ENCODE results near the gene XRCC1.

Gene XRCC1

DNA sequence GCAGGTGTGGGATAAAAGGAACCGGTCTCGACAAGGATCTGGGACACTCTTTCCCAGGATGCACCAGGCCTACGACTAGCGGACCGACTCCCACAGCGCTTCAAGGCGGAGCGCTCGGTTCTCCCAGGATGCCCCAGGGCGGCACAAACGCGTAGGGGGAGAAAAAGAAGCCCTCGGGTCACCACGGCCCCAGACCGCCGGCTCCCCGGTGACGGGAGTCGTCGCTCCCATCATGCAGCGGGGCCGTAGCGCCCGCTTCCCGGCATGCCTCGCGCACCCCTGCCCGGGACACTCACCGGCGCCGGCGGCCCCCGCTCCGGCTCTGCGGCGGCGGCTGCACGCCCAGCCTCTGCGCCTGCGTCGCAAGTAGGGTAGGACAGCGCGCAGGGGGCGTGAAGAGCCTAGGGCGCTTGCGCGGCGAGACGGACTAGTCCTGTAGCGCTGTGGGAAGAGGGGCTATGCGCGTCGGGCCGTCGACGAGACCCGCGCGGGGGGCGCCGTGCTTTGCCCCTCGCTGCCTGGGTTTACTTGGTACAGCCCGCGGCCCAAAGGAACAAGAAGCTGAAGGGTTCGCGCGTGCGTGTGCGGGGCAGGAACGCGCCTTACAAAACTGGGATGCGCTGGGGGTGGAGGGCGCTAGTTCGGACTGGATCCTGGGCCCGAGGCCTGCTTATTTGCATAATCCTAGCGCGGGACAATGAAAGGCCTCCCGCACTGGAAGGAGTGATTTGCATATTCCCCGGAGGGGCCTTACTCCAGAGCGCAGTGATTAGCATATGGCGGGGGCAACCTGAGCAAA is 44.1 kb upstream of the XRCC1 start, which contains the start of gene ZNF428 (continued):
- TF ChIP-seq, protein P1, sequence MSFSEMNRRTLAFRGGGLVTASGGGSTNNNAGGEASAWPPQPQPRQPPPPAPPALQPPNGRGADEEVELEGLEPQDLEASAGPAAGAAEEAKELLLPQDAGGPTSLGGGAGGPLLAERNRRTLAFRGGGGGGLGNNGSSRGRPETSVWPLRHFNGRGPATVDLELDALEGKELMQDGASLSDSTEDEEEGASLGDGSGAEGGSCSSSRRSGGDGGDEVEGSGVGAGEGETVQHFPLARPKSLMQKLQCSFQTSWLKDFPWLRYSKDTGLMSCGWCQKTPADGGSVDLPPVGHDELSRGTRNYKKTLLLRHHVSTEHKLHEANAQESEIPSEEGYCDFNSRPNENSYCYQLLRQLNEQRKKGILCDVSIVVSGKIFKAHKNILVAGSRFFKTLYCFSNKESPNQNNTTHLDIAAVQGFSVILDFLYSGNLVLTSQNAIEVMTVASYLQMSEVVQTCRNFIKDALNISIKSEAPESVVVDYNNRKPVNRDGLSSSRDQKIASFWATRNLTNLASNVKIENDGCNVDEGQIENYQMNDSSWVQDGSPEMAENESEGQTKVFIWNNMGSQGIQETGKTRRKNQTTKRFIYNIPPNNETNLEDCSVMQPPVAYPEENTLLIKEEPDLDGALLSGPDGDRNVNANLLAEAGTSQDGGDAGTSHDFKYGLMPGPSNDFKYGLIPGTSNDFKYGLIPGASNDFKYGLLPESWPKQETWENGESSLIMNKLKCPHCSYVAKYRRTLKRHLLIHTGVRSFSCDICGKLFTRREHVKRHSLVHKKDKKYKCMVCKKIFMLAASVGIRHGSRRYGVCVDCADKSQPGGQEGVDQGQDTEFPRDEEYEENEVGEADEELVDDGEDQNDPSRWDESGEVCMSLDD (tag by site-specific recombination; IDR thresholded peaks at IDR 0.05) = peak; percentile 11
- TF ChIP-seq ZNF670 (tag by site-specific recombination; IDR thresholded peaks at IDR 0.05; ENCODE audit: low read depth) = no peak
- no peak for TF ChIP-seq ZNF292 (tag by site-specific recombination; IDR thresholded peaks at IDR 0.05; ENCODE audit: borderline replicate concordance, low read depth)
- TF ChIP-seq, protein P2, sequence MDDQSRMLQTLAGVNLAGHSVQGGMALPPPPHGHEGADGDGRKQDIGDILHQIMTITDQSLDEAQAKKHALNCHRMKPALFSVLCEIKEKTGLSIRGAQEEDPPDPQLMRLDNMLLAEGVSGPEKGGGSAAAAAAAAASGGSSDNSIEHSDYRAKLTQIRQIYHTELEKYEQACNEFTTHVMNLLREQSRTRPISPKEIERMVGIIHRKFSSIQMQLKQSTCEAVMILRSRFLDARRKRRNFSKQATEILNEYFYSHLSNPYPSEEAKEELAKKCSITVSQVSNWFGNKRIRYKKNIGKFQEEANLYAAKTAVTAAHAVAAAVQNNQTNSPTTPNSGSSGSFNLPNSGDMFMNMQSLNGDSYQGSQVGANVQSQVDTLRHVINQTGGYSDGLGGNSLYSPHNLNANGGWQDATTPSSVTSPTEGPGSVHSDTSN (CRISPR knock-in tag; IDR thresholded peaks at IDR 0.05) = no peak
- 0 out of 2 replicates have a peak, but pooled peaks have one; percentile 39 for TF ChIP-seq ZNF223 (tag by site-specific recombination; IDR thresholded peaks at IDR 0.05)
- peak; percentile 57 for TF ChIP-seq ZSCAN16 (tag by site-specific recombination; IDR thresholded peaks at IDR 0.05)
- TF ChIP-seq, protein P3, sequence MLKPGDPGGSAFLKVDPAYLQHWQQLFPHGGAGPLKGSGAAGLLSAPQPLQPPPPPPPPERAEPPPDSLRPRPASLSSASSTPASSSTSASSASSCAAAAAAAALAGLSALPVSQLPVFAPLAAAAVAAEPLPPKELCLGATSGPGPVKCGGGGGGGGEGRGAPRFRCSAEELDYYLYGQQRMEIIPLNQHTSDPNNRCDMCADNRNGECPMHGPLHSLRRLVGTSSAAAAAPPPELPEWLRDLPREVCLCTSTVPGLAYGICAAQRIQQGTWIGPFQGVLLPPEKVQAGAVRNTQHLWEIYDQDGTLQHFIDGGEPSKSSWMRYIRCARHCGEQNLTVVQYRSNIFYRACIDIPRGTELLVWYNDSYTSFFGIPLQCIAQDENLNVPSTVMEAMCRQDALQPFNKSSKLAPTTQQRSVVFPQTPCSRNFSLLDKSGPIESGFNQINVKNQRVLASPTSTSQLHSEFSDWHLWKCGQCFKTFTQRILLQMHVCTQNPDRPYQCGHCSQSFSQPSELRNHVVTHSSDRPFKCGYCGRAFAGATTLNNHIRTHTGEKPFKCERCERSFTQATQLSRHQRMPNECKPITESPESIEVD (tag by site-specific recombination; IDR thresholded peaks at IDR 0.05) = no peak
- peak; percentile 8; the same call in 1 of the 2 replicates for TF ChIP-seq GFI1B (tag by site-specific recombination; IDR thresholded peaks at IDR 0.05)
- no peak for TF ChIP-seq ZNF248 (tag by site-specific recombination; IDR thresholded peaks at IDR 0.05)
- TF ChIP-seq KLF16 (tag by site-specific recombination; IDR thresholded peaks at IDR 0.05) = peak; percentile 81
- TF ChIP-seq ZNF521 (tag by site-specific recombination; IDR thresholded peaks at IDR 0.05) = no peak
- TF ChIP-seq, protein P4, sequence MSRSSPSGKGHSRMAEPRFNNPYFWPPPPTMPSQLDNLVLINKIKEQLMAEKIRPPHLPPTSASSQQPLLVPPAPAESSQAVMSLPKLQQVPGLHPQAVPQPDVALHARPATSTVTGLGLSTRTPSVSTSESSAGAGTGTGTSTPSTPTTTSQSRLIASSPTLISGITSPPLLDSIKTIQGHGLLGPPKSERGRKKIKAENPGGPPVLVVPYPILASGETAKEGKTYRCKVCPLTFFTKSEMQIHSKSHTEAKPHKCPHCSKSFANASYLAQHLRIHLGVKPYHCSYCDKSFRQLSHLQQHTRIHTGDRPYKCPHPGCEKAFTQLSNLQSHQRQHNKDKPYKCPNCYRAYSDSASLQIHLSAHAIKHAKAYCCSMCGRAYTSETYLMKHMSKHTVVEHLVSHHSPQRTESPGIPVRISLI (tag by site-specific recombination; IDR thresholded peaks at IDR 0.05) = no peak
- TF ChIP-seq, protein P5, sequence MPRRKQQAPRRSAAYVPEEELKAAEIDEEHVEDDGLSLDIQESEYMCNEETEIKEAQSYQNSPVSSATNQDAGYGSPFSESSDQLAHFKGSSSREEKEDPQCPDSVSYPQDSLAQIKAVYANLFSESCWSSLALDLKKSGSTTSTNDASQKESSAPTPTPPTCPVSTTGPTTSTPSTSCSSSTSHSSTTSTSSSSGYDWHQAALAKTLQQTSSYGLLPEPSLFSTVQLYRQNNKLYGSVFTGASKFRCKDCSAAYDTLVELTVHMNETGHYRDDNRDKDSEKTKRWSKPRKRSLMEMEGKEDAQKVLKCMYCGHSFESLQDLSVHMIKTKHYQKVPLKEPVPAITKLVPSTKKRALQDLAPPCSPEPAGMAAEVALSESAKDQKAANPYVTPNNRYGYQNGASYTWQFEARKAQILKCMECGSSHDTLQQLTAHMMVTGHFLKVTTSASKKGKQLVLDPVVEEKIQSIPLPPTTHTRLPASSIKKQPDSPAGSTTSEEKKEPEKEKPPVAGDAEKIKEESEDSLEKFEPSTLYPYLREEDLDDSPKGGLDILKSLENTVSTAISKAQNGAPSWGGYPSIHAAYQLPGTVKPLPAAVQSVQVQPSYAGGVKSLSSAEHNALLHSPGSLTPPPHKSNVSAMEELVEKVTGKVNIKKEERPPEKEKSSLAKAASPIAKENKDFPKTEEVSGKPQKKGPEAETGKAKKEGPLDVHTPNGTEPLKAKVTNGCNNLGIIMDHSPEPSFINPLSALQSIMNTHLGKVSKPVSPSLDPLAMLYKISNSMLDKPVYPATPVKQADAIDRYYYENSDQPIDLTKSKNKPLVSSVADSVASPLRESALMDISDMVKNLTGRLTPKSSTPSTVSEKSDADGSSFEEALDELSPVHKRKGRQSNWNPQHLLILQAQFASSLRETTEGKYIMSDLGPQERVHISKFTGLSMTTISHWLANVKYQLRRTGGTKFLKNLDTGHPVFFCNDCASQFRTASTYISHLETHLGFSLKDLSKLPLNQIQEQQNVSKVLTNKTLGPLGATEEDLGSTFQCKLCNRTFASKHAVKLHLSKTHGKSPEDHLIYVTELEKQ (tag by site-specific recombination; IDR thresholded peaks at IDR 0.05; ENCODE audit: borderline replicate concordance) = peak; percentile 17; the same call in 1 of the 2 replicates
- TF ChIP-seq ZNF624 (tag by site-specific recombination; IDR thresholded peaks at IDR 0.05) = no peak
- 0 out of 2 replicates have a peak, but pooled peaks have one; percentile 4 for TF ChIP-seq ZNF221 (tag by site-specific recombination; IDR thresholded peaks at IDR 0.05; ENCODE audit: borderline replicate concordance)
- TF ChIP-seq, protein P6, sequence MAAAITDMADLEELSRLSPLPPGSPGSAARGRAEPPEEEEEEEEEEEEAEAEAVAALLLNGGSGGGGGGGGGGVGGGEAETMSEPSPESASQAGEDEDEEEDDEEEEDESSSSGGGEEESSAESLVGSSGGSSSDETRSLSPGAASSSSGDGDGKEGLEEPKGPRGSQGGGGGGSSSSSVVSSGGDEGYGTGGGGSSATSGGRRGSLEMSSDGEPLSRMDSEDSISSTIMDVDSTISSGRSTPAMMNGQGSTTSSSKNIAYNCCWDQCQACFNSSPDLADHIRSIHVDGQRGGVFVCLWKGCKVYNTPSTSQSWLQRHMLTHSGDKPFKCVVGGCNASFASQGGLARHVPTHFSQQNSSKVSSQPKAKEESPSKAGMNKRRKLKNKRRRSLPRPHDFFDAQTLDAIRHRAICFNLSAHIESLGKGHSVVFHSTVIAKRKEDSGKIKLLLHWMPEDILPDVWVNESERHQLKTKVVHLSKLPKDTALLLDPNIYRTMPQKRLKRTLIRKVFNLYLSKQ (tag by site-specific recombination; IDR thresholded peaks at IDR 0.05; ENCODE audit: borderline replicate concordance) = no peak
- no peak for TF ChIP-seq ZNF658 (tag by site-specific recombination; IDR thresholded peaks at IDR 0.05)
- TF ChIP-seq ZNF510 (tag by site-specific recombination; IDR thresholded peaks at IDR 0.05; ENCODE audit: insufficient replicate concordance) = no peak
- TF ChIP-seq IKZF3 (tag by site-specific recombination; IDR thresholded peaks at IDR 0.05) = peak; percentile 98
- TF ChIP-seq ZNF529 (tag by site-specific recombination; IDR thresholded peaks at IDR 0.05; ENCODE audit: insufficient replicate concordance) = no peak
- peak; percentile 73 for TF ChIP-seq ZNF391 (tag by site-specific recombination; IDR thresholded peaks at IDR 0.05; ENCODE audit: borderline replicate concordance, low read depth)
- TF ChIP-seq, protein P7, sequence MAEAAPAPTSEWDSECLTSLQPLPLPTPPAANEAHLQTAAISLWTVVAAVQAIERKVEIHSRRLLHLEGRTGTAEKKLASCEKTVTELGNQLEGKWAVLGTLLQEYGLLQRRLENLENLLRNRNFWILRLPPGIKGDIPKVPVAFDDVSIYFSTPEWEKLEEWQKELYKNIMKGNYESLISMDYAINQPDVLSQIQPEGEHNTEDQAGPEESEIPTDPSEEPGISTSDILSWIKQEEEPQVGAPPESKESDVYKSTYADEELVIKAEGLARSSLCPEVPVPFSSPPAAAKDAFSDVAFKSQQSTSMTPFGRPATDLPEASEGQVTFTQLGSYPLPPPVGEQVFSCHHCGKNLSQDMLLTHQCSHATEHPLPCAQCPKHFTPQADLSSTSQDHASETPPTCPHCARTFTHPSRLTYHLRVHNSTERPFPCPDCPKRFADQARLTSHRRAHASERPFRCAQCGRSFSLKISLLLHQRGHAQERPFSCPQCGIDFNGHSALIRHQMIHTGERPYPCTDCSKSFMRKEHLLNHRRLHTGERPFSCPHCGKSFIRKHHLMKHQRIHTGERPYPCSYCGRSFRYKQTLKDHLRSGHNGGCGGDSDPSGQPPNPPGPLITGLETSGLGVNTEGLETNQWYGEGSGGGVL (tag by site-specific recombination; IDR thresholded peaks at IDR 0.05) = peak; percentile 52; the same call in 1 of the 2 replicates

All from HEK293 (cell line).